GM06990 (cell line): Measurements from ENCODE around the gene LIMS1.

Experiments used
- DNase-seq: peaks from one replicate; pipeline ENCODE4 v3.0.0-alpha.2; 2011; ENCODE audit not compliant: insufficient read length; ENCODE audit errors: extremely low read depth
- H3K27me3 ChIP-seq: replicated peaks from 2 replicates; pipeline ENCODE4 v1.6.0; 2011; ENCODE audit warnings: low read length; ENCODE audit not compliant: control insufficient read depth, insufficient read depth
- H3K36me3 ChIP-seq: 2 replicates; pipeline ENCODE4 v1.5.1; 2011; ENCODE audit warnings: low read length; ENCODE audit not compliant: control insufficient read depth, insufficient read depth
- H3K4me3 ChIP-seq: replicated peaks from 2 replicates; pipeline ENCODE4 v1.5.1; 2011; ENCODE audit warnings: low read depth, mild to moderate bottlenecking, control low read depth, low read length
- TF ChIP-seq, protein P1 (sequence below): IDR thresholded peaks from 2 replicates; pipeline ENCODE4 v1.5.1; 2011; ENCODE audit warnings: low read length, control low read depth, mild to moderate bottlenecking, inconsistent platforms; ENCODE audit not compliant: insufficient read depth, poor library complexity, severe bottlenecking

The LIMS1 gene

DNA sequence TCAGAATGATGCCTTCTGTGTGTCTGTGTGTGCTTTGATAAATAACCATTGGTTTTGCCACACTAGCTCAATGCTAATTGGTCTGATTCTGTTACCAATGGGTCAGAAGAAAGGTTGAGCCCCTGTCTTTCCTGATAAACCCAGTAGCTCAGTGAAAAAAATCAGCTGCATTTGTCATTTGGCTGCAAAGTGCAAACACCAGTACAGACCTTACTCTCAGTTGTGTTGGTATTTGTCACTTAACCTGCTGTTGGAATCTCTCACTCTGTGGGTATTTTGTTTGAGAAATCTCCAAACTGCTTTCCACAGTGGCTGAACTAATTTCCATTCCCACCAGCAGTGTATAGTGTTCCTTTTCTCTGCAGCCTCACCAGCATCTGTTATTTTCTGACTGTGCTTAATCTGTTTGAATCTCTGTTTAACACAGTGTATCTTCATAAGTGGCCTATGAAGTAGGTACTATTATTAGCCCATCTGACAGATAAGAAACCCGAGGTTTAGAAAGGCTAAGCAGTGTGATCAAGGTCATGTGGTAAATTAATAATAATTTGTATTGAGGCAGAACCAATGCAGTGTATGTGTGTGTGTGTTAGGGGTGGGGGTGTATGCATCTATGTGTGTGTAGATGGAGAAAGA is 26.7 kb downstream of the LIMS1 start:
- Histone ChIP-seq H3K27me3 (no peaks in the 10 kb centered on the region), H3K4me3 (no peak overlapping the region), H3K36me3 (no peaks in the 10 kb centered on the region)
- TF ChIP-seq, protein P1, sequence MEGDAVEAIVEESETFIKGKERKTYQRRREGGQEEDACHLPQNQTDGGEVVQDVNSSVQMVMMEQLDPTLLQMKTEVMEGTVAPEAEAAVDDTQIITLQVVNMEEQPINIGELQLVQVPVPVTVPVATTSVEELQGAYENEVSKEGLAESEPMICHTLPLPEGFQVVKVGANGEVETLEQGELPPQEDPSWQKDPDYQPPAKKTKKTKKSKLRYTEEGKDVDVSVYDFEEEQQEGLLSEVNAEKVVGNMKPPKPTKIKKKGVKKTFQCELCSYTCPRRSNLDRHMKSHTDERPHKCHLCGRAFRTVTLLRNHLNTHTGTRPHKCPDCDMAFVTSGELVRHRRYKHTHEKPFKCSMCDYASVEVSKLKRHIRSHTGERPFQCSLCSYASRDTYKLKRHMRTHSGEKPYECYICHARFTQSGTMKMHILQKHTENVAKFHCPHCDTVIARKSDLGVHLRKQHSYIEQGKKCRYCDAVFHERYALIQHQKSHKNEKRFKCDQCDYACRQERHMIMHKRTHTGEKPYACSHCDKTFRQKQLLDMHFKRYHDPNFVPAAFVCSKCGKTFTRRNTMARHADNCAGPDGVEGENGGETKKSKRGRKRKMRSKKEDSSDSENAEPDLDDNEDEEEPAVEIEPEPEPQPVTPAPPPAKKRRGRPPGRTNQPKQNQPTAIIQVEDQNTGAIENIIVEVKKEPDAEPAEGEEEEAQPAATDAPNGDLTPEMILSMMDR = no peak
- DNase-seq = no peak

DNA sequence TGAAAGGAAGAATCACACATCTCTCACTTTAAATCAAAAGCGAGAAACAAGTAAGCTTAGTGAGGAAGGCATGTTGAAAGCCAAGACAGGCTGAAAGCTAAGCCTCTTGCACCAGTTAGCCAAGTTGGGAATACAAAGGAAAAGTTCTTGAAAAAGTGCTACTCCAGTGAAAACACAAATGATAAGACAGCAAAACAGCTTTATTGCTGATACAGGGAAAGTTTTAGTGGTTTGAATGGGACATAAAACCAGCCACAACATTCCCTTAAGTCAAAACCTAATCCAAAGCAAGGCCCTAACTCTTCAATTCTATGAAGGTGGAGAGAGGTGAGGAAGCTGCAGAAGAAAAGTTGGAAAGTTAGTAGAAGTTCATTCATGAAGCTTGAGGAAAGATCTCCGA is 28.0 kb downstream of the LIMS1 start:
- Histone ChIP-seq H3K36me3 (no peaks in the 10 kb centered on the region), H3K27me3 (no peaks in the 10 kb centered on the region), H3K4me3 (no peak overlapping the region)
- TF ChIP-seq, protein P1 = no peak
- no peak for DNase-seq

DNA sequence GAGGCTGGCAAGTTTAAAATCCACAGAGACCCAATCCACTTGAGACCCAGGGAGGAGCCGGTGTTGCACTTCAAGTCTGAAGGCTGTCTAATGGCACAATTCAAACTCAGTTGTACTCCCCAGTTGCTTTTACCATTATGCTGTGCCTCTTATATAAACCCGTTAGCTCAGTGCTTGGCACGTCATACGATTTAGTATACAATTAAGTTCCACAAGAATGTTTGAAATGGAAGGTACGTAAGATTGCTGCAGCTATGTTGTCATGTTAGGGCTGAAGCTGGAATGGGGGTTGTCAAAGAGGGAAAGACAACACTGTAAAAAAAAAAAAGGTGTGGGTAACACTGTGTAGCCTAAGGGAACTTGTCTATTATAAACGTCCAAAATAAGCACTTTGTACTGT is 30.2 kb downstream of the LIMS1 start:
- Histone ChIP-seq H3K36me3 (no peaks in the 10 kb centered on the region), H3K27me3 (no peaks in the 10 kb centered on the region), H3K4me3 (no peak overlapping the region)
- TF ChIP-seq, protein P1 = no peak
- no peak for DNase-seq

DNA sequence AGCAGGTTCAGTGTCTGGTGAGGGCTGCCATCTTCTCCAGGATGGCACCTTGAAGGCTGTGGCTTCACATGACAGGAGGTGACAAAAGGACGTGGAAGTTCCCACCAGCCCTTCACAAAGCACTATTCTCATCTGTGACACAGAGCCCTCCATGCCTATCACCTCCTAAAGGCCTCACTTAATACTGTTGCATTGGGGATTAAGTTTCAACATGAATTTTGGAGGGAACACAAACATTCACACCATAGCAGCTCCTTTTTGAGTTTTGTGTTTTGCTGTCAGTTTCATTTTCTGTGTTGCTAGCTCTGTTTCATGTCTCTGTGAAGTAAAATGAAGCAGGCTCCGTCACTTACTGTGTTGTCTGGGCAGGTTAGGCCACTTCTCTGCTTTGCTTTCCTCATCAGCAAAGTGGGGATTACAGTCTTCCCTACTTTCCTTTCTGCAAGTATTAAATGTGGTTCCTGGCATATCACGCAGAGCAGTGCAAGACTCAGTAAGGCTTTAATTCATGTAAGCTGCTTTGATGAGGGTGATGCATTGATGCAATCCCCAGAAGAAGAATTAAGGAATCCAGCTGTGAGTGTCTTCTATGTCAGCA is 31.6 kb downstream of the LIMS1 start:
- DNase-seq = no peak
- Histone ChIP-seq H3K27me3 (no peaks in the 10 kb centered on the region), H3K4me3 (0 out of 2 replicates have a peak overlapping the region, but pooled peaks have one; percentile 2), H3K36me3 (no peaks in the 10 kb centered on the region)
- TF ChIP-seq, protein P1 = no peak

DNA sequence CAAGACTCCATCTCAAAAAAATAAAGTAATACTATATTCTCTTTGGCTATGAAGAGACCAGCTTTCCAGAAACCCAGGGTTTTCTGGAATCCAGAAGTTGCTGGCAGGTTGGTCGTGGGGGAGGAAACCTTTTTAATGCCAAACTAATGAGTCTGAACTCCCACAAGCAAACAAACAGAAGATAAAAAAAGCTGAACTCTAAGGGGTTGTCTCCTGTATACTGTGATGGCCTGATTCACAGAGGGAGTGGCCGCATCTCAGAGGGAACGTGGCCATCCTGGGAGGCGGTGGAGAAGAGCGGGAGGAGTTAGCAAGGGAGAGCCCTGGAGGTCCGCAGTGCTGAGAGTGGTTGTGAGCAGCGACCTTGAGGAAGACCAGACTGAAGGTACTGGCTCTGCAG is 36.1 kb downstream of the LIMS1 start:
- no peak for DNase-seq
- TF ChIP-seq, protein P1 = no peak
- H3K4me3 ChIP-seq = no peak overlapping the region
- H3K27me3 ChIP-seq = no peaks in the 10 kb centered on the region
- H3K36me3 ChIP-seq = no peaks in the 10 kb centered on the region
